Subcutaneous adipose tissue (tissue), 4 donors: ENCODE results near the gene KSR2. TPM values are rescaled to one million over a fixed set of nuclear protein-coding genes. Genes with fewer than 3 reads are reported as not detected.

Experiments
- CTCF ChIP-seq: fragments of 450-650 bp; IDR thresholded peaks from one replicate; pipeline ENCODE4 v1.5.1; 2016; ENCODE audit warnings: low read depth, mild to moderate bottlenecking, control low read depth, antibody characterized with exemption, moderate library complexity
- total RNA-seq, 4 donors: library from RNA; depleted of rRNA; stranded (reverse); fragments of >200 nt; gene quantifications; one replicate each; pipeline ENCODE4 v1.1.0, GENCODE V29; 2016

Gene KSR2
- total RNA-seq, 4 donors from 2014 or later = under 0.01 TPM; not detected in 1

GRCh38 chr12:117876436-117876816 lies 92.4 kb downstream of the KSR2 start:
- no peak for TF ChIP-seq CTCF

- no peak for TF ChIP-seq CTCF
Observed at GRCh38 chr12:117875744-117876435, 92.9 kb downstream of the KSR2 start.

GRCh38 chr12:117874842-117875434 lies 93.9 kb downstream of the KSR2 start:
- no peak for TF ChIP-seq CTCF

GRCh38 chr12:117872546-117873169 lies 96.1 kb downstream of the KSR2 start:
- TF ChIP-seq CTCF = no peak

GRCh38 chr12:117869551-117869950 lies 99.2 kb downstream of the KSR2 start:
- no peak for TF ChIP-seq CTCF

- TF ChIP-seq CTCF = no peak
Observed at GRCh38 chr12:117867348-117867747, 101.4 kb downstream of the KSR2 start.

- no peak for TF ChIP-seq CTCF
Observed at GRCh38 chr12:117865505-117865904, 103.3 kb downstream of the KSR2 start.
